ENCODE data around the gene C10orf67.
"Not testable (repeated sequence)": the region's sequence is repeated elsewhere in the genome, so short reads cannot be mapped to it uniquely, and the experiment has no call there.

Gene C10orf67

DNA sequence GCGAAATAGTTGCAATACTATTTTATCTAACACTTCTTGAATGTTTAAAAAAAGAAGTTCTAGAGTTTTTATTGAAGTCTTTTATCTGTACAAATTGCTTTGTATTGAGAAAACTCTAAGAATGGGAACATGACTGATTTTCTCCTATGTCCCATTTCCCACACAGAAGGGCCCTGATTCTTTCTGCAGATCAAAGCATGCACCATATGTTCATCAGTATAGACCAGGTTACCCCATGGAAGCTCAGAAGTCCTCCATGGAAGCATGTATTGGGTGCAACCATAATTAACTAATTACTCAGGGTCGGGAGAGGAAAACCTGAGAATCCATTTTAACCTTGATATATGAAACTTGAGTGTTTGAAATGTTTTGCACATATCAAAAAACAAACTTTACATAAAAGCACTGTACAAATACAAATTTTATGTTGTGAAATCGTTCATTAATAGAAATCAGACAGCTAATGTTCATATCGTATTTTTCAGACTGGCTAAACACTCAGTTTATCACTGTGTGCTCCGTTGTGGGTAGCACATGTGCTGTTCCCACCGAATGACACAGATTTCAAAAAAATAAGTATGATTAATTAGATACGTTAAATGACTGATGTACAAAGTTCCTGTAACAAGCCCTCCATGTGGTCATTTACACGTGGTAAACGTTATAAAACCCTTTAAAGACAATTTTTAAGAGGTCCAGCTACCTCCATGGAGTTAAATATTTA lies 81.0 kb downstream of the C10orf67 start:
- DNase-seq: no peak

DNA sequence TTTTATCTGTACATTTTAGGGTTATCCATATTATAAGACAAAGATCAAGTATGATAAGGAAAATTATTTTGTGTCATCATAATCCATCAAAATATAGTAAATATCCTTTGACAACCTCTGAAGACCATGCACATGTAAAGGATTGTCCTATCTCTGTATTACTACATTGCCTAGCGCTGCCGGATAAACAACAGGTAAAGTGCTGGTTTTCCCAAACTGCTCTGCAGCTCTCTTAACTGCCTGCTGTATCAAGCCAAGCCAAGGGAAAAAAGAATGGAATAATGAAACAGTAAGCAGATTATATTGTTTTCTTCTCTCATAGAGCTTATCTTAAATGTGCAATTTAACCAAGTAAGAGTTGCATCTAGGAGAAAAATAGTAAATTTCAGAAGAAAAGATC lies 81.7 kb downstream of the C10orf67 start:
- DNase-seq: no peak

DNA sequence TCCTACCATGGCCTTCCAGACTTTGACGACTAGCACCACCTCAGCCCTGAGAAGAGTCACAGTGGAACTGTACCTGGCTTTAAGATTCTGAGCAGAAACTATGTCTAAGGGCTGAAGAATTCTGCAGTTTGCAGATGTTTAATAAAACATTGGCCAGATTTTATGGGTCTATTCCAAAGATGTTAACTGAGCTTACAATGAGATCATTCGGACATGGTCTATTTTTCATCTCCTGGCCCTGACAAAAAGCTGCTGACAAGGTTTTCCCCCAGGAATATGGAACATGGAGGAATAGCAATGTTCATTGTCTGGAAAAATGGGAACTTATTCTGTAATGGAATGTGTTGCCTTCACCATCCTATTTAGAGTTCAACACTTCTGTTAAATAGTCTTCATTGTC lies 86.1 kb downstream of the C10orf67 start:
- no peak for DNase-seq

DNA sequence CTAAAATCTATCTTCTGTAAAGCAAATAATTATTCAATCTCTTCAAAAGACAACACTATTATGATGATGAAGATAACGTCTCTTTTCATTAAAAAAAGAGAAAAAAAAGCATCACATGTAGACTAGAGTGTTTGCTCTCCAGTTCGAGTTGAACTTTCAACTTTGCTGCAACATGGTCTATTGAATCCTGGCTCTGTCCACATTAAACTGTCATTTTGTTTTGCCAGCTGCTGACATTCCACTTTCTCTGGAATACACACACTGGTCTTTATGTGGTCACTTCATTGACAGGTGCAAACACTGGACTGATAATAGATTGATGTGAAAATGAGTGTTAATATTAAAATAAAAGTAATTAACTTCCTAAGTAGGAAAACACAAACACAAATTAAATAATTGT lies 90.8 kb downstream of the C10orf67 start:
- no peak for DNase-seq

DNA sequence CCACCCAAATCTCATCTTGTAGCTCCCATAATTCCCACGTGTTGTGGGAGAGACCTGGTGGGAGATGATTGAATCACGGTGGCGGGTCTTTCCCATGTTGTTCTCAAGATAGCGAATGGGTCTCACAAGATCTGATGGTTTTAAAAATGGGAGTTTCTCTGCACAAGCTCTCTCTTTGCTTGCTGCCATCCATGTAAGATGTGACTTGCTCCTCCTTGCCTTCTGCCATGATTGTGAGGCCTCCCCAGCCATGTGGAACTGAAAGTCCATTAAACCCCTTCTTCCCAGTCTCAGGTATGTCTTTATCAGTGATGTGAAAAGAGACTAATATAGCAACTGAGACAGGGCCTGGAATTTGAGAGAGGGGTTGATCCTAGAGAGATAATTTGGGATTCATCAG lies 91.7 kb downstream of the C10orf67 start:
- DNase-seq: not testable (repeated sequence)

DNA sequence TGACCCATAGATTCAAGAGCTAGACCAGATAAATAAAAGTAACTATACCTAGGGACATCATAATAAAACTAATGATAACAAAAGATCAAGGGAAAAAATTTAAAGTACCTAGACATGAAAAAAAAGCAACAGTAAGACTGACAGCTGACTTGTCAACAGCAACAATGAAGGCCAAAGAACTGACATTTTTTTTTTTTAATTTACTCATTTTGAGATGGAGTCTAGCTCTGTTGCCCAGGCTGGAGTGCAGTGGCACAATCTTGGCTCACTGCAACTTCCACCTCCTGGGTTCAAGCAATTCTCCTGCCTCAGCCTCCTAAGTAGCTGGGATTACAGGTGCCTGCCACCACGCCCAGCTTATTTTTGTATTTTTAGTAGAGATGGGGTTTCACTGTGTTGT lies 102.8 kb downstream of the C10orf67 start:
- DNase-seq: not testable (repeated sequence)

DNA sequence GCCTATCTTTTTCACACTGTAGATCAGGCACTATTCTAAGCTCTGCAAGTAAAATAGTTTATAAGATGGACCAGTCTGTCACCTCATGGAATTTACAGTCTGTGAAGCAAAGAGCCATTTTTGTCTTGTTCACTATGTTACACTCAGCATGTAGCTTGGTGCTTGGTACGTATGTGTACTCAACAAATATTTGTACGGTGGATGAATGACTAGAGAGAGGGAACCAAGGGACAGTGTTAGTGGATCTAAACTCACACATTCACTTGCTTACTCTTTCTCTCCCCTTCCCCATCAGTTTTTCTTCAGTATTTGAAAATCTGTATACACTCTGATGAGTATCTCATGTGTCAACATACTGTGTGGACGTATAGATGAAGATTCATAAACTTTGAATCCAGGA lies 106.6 kb downstream of the C10orf67 start:
- no peak for DNase-seq

DNA sequence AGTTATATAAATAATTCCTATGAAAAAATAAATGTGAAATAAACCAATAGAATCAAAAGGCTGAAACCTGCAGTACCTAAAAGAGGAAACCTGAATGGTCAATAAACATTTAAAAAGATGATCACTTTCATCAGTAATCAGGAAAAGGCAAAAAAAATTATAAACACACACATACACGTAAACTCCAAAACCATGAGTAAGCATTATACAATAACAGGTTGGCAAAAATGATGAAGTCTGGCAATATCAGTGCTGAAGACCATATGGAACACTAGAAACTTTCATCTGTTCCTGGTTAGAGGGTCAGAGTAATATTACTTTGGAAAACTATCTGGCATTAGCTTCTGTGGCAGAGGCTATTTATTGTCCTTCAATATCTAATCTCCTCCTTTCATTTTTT lies 114.0 kb downstream of the C10orf67 start:
- DNase-seq: no peak

DNA sequence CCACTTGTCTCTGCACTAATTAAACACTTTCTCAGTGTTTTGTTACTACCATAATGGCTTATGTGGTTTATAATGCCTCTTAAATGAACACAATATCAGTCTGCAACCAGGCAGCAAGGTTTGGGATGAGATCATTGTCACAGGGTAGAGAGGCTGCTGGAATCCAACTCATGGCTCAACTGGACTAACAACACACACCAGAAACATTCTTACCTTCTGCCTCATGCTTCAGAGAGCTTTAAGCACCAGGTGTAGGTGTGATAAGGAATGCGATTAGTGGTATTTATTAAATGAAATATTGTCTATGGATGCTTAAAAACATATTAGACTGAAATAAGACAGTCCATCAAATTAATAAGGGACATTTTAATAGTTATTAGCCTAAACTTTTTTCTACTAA lies 127.1 kb downstream of the C10orf67 start:
- DNase-seq: no peak

DNA sequence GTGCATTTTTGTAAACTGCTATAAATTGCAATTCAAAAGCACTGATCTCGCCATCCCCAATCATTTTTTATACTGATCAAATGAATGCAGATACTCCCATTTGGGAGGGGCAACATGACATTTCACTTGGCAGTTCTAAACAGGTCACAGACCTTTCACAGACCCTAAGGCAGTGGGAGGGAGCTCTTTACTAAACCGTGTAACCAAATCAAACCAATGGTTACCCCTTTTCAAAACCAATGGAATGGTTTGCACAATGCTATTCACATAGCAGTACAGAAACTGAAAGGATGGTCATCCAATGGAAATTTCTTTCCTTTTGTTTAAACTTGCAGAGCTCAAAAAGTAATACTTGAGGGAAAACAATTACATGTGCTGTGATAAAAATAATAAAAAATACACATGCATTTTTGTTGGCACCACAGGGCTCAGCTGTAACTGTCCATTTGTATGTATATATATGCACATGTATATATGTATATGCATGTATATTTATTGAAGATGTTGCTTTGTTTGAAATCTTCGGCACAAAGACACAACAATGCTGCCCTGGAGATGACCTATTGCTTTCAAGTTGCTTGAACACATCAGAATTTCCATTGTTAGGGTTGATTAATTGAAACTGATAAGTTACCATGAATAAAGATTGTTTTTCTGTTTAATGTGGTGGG lies 138.5 kb downstream of the C10orf67 start:
- no peak for DNase-seq

DNA sequence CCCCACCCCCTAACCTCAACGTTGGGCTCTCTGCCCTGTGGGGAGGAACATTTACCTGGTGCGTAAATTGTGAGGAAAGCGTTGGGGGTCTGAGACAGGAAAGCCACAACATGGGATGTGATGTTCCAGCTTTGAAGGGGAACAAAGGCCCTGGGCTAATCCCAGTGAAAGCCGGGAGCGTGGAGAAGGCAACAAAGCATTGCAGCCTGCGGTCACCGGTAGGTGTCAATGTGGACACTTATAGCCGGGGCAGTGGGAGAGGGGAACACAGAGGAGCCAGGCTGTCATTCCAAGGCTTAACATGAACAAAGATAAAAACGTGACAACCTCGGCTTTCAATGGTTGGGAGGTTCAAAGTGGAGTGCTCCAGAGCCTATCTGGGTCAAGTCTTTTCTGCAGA lies 139.8 kb downstream of the C10orf67 start:
- no peak for DNase-seq

DNA sequence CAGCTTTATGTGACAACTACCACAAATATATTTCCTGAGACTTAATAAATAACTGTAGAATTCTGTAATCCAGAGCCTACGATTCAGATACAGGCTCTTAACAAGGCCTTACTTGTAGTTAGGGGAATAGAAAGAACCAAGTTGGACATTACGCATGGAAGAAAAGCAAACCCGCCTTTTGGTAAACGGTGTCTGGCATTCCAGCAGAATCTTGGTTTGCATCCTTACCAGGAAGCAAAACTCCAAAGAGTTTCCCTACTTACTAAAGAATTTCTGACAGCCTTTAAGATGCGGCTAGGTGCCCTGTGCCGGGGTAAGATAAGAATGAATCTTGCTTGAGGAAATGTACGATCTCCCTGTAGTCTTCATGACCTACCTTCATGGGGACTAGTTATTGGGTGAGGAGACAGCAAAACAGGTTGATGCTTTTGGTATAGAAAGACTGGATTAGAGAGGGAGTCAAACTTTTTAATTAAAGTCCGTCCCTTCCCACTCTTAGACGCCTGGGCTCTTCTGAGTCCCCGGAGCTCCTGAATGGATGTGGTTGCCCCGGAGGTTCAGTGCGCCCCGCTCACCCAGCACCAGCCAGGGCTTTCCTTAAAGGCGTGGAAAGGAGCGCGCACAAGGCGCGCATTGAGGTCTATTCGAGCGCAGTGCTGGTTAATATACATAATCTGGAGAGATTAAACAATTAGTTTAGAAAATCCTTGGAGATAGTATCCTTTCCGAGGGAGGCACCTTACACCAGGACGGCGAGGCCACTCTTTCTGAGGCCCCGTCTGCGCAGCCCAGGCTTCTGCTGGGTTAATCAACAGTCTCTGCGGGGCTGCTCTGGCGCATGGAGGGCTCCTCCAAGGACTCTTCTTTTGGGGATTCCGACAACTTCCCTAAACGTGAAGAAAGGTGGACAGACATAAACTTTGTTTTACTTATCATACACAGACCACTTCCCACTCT lies 140.9 kb downstream of the C10orf67 start:
- DNase-seq: no peak

DNA sequence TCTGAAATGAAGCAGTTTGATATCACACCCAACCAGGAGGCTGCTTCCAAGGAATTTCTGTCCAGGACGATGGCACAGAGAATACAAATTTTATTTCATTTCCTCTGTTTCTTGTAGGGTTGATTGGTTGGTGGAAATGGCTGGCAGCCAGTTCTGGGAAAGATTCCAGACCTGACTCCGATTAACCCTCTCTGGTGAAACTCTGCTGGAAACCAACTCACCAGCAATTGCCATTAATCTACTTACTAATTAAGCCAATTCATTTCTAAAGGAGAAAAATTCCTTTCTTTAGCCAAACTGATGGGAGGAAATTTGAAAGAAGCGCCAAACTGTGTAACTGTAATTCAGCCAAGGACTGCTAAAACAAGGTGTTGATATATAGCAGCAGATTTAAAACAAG lies 141.8 kb downstream of the C10orf67 start:
- no peak for DNase-seq

DNA sequence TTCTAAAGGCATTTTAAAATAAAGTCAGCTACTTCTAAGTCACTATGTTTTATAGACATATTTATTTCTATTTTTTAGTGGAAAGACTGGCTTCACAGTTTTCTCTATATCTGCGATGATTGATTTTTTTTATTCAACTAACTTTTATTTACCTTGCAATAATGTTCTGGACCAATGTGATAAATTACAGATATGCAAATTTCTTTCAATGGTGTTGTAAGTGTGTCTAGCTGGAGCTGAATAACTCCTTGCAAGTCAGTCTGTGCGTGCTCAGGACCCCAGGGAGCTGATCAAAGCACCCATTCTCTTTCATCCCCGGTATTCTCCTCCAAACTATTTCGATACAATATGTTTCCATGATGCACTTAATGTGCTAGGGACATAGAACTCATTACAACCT lies 142.8 kb downstream of the C10orf67 start:
- no peak for DNase-seq

DNA sequence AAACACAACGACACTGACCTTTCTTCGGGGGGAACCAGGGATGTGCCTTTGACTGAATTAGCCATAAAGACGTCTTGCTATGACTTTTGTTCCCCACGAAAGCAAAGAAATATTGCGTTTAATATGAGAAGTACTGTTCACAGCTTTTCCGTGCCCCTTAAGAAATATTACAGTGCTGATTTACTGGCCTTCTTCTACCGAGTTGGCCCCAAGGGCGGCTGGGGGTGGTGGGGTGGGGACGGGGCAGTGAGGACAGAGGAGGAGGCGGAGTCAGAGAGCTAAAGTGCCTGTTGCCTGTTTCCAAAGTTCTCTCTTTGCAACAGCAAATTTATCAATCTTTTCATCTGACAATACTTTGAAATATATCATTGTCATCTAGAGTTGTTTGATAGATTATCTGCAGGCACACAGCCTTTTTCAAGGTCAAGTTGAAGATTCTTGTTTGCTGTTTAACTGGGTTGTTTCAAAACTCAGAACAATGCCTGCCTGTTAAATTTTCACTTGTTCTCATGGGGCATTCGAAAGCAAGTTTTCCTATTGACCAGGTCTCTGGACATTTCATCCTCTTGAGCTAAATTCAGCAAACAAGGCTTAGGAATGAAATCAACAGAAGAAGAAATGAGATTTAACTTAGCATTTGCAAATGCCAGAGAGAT lies 143.5 kb downstream of the C10orf67 start:
- no peak for DNase-seq

DNA sequence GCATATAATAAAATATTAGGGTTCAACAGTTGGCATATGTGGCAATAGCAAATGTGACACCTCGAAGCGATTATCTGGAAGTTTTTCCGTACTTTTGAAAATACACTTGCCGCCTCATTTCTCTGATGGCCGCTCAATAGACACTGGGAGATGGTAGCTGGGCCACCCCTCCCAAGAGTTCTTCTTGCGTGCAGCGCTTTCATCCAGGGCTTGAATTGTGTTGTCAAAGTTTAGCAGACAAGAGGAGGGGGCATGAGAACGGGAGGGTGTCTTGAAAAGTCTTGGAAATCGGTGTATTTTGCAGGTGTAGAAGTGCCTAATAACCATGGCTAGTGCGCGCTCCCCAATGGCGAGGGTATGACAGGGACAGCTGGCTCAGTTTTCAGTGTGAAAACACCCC lies 144.0 kb downstream of the C10orf67 start:
- no peak for DNase-seq

DNA sequence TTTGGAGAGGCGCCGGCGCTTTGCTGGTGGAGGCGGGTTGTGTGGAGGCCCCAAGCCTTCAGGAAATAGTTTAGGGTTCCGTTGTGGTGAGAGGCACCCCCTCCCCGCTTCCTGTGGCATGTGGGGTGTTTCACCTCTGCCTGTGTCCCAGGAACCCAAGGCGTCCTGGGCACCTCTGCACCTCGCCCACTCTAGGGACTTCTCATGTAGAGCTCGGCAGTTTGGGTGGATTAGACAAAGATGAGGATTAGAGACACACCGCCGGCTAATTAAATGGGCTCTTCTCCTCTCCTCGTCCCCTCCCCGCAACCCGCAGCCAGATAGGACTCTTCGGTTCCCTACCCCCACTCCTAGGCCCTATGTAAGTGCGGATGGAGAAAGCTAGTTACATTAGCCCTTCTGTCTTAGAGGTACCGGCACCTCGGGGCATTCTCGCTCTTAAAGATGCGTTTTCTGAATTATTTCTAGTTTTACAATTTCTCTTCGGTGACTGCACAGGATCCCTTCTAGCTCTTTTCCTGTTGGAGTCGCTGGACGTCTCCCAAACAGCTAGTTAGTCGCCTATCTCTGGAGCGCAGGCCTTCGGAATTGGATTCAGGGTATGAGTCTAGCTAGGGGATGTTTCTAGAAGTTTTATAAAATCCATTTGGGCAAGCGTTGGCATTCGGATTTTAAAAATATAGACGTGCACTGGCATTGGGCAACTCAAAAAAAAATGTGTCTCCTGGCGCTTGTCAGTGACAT lies 144.7 kb downstream of the C10orf67 start:
- DNase-seq: no peak

DNA sequence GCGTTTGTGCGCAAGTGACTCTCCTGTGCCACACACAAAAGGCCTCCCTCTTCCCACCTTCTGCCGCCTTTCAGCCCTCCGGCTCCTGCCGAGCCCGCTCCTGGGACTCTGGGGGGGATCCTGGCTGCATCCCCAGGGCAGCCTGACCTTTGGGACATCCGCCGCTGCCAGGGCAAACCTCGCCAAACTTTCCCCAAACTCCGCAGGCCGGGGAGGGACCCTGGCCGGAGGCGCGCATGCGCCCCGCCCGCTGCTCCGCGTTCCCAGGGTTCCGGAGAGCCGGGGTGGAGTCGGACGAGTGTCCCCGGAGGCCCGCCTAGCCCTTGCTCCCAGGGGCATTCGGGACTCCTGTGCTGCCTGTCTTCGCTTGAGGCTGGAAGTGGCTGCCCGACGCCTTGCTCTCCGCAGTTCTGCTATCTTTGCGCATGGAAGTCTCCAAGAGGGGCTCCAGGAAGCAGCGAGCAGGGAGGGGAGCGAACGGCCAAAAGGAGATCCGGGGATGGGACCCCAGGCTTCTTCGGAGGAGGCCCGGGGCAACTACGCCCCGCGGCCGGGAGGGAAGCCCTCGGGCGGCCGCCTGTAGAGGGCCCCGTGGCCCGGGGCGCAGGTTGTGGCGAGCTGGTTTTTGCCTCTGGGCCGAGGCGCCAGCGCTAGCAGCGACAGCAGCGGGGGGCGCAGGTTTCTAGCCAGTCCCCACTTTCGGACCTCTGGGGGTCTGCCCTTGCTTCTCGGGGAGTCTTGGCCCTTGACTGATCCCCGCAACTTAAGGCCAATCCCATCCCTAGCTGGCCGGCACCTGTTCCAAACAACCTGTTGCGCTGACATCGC lies 145.4 kb downstream of the C10orf67 start:
- DNase-seq: no peak

DNA sequence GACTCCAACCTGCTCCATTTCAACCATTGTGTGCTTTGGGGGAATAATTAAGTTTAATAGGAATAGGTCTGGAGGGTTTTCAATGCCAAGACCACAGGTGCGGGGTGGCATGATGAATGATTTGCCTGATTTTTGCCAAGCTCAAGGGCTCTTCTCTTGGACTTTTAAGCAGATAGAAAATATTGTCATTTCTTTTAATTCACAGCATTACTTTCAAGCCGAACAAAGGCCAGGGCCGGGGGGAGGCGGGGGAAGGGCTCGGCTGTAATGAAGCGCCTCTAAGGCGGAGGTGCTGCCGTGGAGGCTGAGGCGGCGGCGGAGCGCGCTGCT lies 146.0 kb downstream of the C10orf67 start:
- no peak for DNase-seq

DNA sequence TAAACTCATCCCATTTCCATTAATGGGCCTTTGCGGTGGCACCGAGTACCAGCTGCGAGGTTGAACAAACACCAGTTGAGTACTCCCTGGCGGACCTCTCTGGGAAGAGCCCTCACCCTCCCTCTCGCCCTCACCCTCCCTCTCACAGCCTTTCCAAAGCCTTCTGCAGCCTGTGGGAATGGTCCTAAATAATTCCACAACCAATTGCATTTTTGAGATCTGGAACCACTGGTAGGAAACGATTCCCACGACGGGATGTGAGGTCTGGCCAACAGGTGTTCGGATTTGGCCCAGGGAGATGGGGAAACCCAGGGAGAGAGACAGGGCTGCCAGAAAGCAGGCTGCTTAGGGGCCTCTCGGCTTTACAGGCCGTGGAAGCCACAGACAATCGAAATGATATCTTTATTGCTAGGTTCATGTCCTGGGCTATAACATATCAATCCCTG lies 147.2 kb downstream of the C10orf67 start:
- DNase-seq: no peak

DNA sequence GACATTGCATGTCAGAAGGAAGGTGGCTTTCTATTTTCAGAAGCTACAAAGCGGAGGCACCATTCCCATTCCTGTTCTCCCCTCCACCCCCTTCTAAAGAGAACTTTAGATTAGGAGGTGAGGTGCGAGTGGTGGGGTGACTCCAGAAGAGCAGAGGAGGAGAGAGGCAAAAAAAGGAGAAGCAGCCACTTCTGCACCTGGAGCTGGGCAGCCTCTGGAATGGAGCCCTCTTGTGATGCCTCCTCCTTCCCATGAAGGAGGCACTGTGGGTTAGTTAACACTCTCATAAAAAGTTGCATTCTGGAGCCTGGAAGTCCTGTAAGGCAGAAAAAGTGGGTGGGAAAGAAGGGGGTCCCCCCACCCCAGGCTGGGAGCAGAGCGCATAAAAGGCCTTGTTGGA lies 147.7 kb downstream of the C10orf67 start:
- DNase-seq: no peak
